Body of pancreas (tissue), 4 donors: ENCODE data around the gene CLEC11A.

Experiments used
- CTCF ChIP-seq, 7 experiments: fragments of 450-650 bp in 4 of 7; fragments of 200-600 bp in 3 of 7; sonication (generic) in 3 of 7; IDR thresholded peaks; one replicate each; pipeline ENCODE4 v1.5.1; 2016 to 2019; ENCODE audit warnings: antibody characterized with exemption in 7 of 7
- POLR2A ChIP-seq, 3 donors: fragments of 450-650 bp; IDR thresholded peaks; one replicate each; pipeline ENCODE4 v1.6.1; 2016; ENCODE audit warnings: antibody characterized with exemption in 3 of 3, mild to moderate bottlenecking in 2 of 3

- TF ChIP-seq CTCF (IDR thresholded peaks at IDR 0.05) (no peak), POLR2A (IDR thresholded peaks at IDR 0.05) (no peak)
These were observed 29.8 kb upstream of the CLEC11A start for GRCh38 chr19:50693064-50693975.
